A673 (cell line): ENCODE results near the gene GAS2L2. TPM values are rescaled to one million over a fixed set of nuclear protein-coding genes. Genes with fewer than 3 reads are reported as not detected.

ENCODE experiments used
- BruUV-seq: library from RNA; stranded (reverse); fragments of 400-500 nt; replicated peaks from 2 replicates; lab custom pipeline; 2021; lab: Mats Ljungman, UMichigan
- CTCF ChIA-PET: fragments of 300-600 bp; sonication (Branson Sonifier 250); formaldehyde crosslinking; loops from one replicate; lab custom pipeline; 2022; ENCODE audit warnings: antibody characterized with exemption; lab: Charles Lee
- POLR2A ChIA-PET: fragments of 300-600 bp; sonication (Branson Sonifier 250); formaldehyde crosslinking; loops from one replicate; lab custom pipeline; 2022; ENCODE audit warnings: antibody characterized with exemption; ENCODE audit not compliant: low non-redundant PET; lab: Charles Lee
- DNase-seq: peaks from one replicate; pipeline ENCODE4 v3.0.0-alpha.2; 2015; ENCODE audit warnings: low spot score
- H3K27ac ChIP-seq: fragments of 200-600 bp; sonication (generic); 2 replicates; pipeline ENCODE4 v1.5.1; 2016; ENCODE audit warnings: mixed run types, low read depth, mild to moderate bottlenecking, mixed read lengths, antibody characterized with exemption, low read length; ENCODE audit not compliant: poor library complexity, severe bottlenecking
- H3K27me3 ChIP-seq: fragments of 200-600 bp; sonication (generic); replicated peaks from 2 replicates; pipeline ENCODE4 v1.6.1; 2017; ENCODE audit warnings: mixed run types, low read depth, mild to moderate bottlenecking, mixed read lengths, antibody characterized with exemption, low read length; ENCODE audit not compliant: insufficient read depth, poor library complexity
- H3K36me3 ChIP-seq: fragments of 200-600 bp; sonication (generic); 2 replicates; pipeline ENCODE4 v1.6.1; 2016; ENCODE audit warnings: mixed run types, mild to moderate bottlenecking, mixed read lengths, antibody characterized with exemption, low read length; ENCODE audit not compliant: insufficient read depth, poor library complexity, severe bottlenecking
- H3K4me1 ChIP-seq: fragments of 200-600 bp; sonication (generic); 2 replicates; pipeline ENCODE4 v1.6.1; 2017; ENCODE audit warnings: mixed run types, mild to moderate bottlenecking, mixed read lengths, antibody characterized with exemption, low read length; ENCODE audit not compliant: insufficient read depth, poor library complexity, severe bottlenecking
- H3K4me3 ChIP-seq: fragments of 200-600 bp; sonication (generic); 2 replicates; pipeline ENCODE4 v1.5.1; 2016; ENCODE audit warnings: low read depth, mixed run types, mild to moderate bottlenecking, mixed read lengths, low read length; ENCODE audit not compliant: poor library complexity, severe bottlenecking
- H3K9me3 ChIP-seq: fragments of 200-600 bp; sonication (generic); 2 replicates; pipeline ENCODE4 v1.6.1; 2016; ENCODE audit warnings: mixed run types, low read depth, mild to moderate bottlenecking, mixed read lengths, antibody characterized with exemption, low read length; ENCODE audit not compliant: poor library complexity, severe bottlenecking
- CTCF ChIP-seq: fragments of 300-800, 200-600 bp; sonication (generic); conservative IDR thresholded peaks from 2 replicates; pipeline ENCODE4 v1.5.1; 2017; ENCODE audit warnings: low read depth, mild to moderate bottlenecking, antibody characterized with exemption, low read length, moderate library complexity, mixed read lengths
- EZH2 ChIP-seq: fragments of 200-600 bp; sonication (generic); IDR thresholded peaks from 2 replicates; pipeline ENCODE4 v1.6.1; 2017; ENCODE audit warnings: borderline replicate concordance, low read depth, mild to moderate bottlenecking, mixed read lengths, antibody characterized with exemption, low read length; ENCODE audit not compliant: poor library complexity, severe bottlenecking
- intact Hi-C: fragments of 100-400 bp; cut with micrococcal nuclease; formaldehyde crosslinking; loops from one replicate; pipeline ENCODE4 v1.10.0; 2022; ENCODE audit not compliant: unreplicated experiment
- total RNA-seq: library from RNA; stranded (reverse); gene quantifications from 2 replicates; pipeline ENCODE4 v1.2.3, GENCODE V29; 2021

GAS2L2 gene
- total RNA-seq, 1 experiment from 2014 or later: not detected

- TF ChIP-seq CTCF (no peak), EZH2 (no peak)
- CTCF ChIA-PET: no interaction called here
- H3K27ac ChIP-seq: no peak overlapping the region
- DNase-seq: no peak
- H3K4me1 ChIP-seq: peaks cover 12% of the 10 kb centered on the region
- no peaks in the 10 kb centered on the region for H3K9me3 ChIP-seq
- H3K27me3 ChIP-seq: no peaks in the 10 kb centered on the region
- POLR2A ChIA-PET: no interaction called here
- BruUV-seq: no TSS peak
- no peaks in the 10 kb centered on the region for H3K36me3 ChIP-seq
- intact Hi-C loops: no loop called here
- H3K4me3 ChIP-seq: no peak overlapping the region
Measured at GRCh38 chr17:35729405-35729833, 23.6 kb downstream of the GAS2L2 start.

- no peak for DNase-seq
- no peak overlapping the region for H3K4me3 ChIP-seq
- H3K27ac ChIP-seq: no peak overlapping the region
- ChIA-PET CTCF (no interaction called here), POLR2A (no interaction called here)
- H3K36me3 ChIP-seq: peaks cover 4% of the 10 kb centered on the region
- no peak for TF ChIP-seq EZH2
- no peak for TF ChIP-seq CTCF
- intact Hi-C loops: no loop called here
- H3K4me1 ChIP-seq: peaks cover 12% of the 10 kb centered on the region
- no TSS peak for BruUV-seq
- no peaks in the 10 kb centered on the region for H3K9me3 ChIP-seq
- H3K27me3 ChIP-seq: no peaks in the 10 kb centered on the region
Measured at GRCh38 chr17:35728551-35728950, 24.5 kb downstream of the GAS2L2 start.

GRCh38 chr17:35727635-35728034 is 25.4 kb downstream of the GAS2L2 start:
- CTCF ChIA-PET: no interaction called here
- H3K36me3 ChIP-seq: peaks cover 4% of the 10 kb centered on the region
- BruUV-seq: no TSS peak
- no peak overlapping the region for H3K27ac ChIP-seq
- intact Hi-C loops: no loop called here
- H3K27me3 ChIP-seq: no peaks in the 10 kb centered on the region
- H3K4me3 ChIP-seq: no peak overlapping the region
- no peak for DNase-seq
- H3K4me1 ChIP-seq: peaks cover 12% of the 10 kb centered on the region
- POLR2A ChIA-PET: no interaction called here
- no peak for TF ChIP-seq EZH2
- no peaks in the 10 kb centered on the region for H3K9me3 ChIP-seq

- TF ChIP-seq CTCF (no peak), EZH2 (no peak)
- CTCF ChIA-PET: no interaction called here
- intact Hi-C loops: no loop called here
- no peaks in the 10 kb centered on the region for H3K9me3 ChIP-seq
- no peak for DNase-seq
- POLR2A ChIA-PET: no interaction called here
- peaks cover 12% of the 10 kb centered on the region for H3K4me1 ChIP-seq
- H3K27me3 ChIP-seq: no peaks in the 10 kb centered on the region
- no peak overlapping the region for H3K27ac ChIP-seq
- no peak overlapping the region for H3K4me3 ChIP-seq
- peaks cover 4% of the 10 kb centered on the region for H3K36me3 ChIP-seq
- no TSS peak for BruUV-seq
Measured at GRCh38 chr17:35726953-35727460, 26.0 kb downstream of the GAS2L2 start.
